Panc1 (cell line): ENCODE data around the gene SLC35D3. TPM values are rescaled to one million over a fixed set of nuclear protein-coding genes. Genes with fewer than 3 reads are reported as not detected.

Experiments used
- ATAC-seq: fragments of 200-7000 bp; cut with Tn5 transposase; 2 replicates; pipeline ENCODE4 v1.9.1; 2020; ENCODE audit warnings: mild to moderate bottlenecking, moderate library complexity
- BruUV-seq: library from RNA; stranded (reverse); fragments of 400-500 nt; replicated peaks from 2 replicates; lab custom pipeline; 2021; lab: Mats Ljungman, UMichigan
- CTCF ChIA-PET: fragments of 300-600 bp; sonication (Branson Sonifier 250); formaldehyde crosslinking; loops from one replicate; lab custom pipeline; 2022; ENCODE audit warnings: antibody characterized with exemption; lab: Charles Lee
- POLR2A ChIA-PET: fragments of 300-600 bp; sonication (Branson Sonifier 250); formaldehyde crosslinking; loops from one replicate; lab custom pipeline; 2022; ENCODE audit warnings: antibody characterized with exemption; lab: Charles Lee
- DNase-seq: peaks from one replicate; pipeline ENCODE4 v3.0.0-alpha.2; 2010; ENCODE audit warnings: low read depth, low spot score
- H3K27ac ChIP-seq: 2 replicates; pipeline ENCODE4 v1.5.1; 2011; ENCODE audit warnings: mild to moderate bottlenecking, low read length, inconsistent platforms
- H3K27me3 ChIP-seq: fragments of 200-500 bp; sonication (Bioruptor generic); 2 replicates; pipeline ENCODE4 v1.6.0; 2014; ENCODE audit warnings: low read length, inconsistent platforms; ENCODE audit not compliant: control insufficient read depth, insufficient read depth
- H3K36me3 ChIP-seq: fragments of 200-500 bp; sonication (Bioruptor generic); 2 replicates; pipeline ENCODE4 v1.5.1; 2014; ENCODE audit warnings: inconsistent platforms, mild to moderate bottlenecking, low read length, moderate library complexity; ENCODE audit not compliant: control insufficient read depth, insufficient read depth
- H3K4me1 ChIP-seq: 2 replicates; pipeline ENCODE4 v1.5.1; 2011; ENCODE audit warnings: inconsistent platforms, mild to moderate bottlenecking, low read length, moderate library complexity; ENCODE audit not compliant: control insufficient read depth, insufficient read depth
- H3K4me3 ChIP-seq, 2 experiments: 2 replicates each; pipeline ENCODE4 v1.5.1; 2011 to 2012; ENCODE audit warnings: low read depth in 2 of 2, low read length in 2 of 2, mild to moderate bottlenecking in 2 of 2, inconsistent platforms in 1 of 2, moderate library complexity in 1 of 2
- H3K9me3 ChIP-seq: fragments of 200-500 bp; sonication (Bioruptor generic); 2 replicates; pipeline ENCODE4 v1.5.1; 2014; ENCODE audit warnings: low read depth, mild to moderate bottlenecking, inconsistent platforms, low read length, moderate library complexity; ENCODE audit not compliant: control insufficient read depth, insufficient read depth
- CTCF ChIP-seq: fragments of 450-650 bp; IDR thresholded peaks from 2 replicates; pipeline ENCODE4 v1.5.1; 2017; ENCODE audit warnings: mild to moderate bottlenecking
- POLR2AphosphoS5 ChIP-seq: IDR thresholded peaks from 2 replicates; pipeline ENCODE4 v1.6.1; 2012; ENCODE audit warnings: mild to moderate bottlenecking, low read depth, low read length, moderate library complexity
- REST ChIP-seq, 2 experiments: IDR thresholded peaks; 2 replicates each; pipeline ENCODE4 v1.6.1; 2011 to 2012; ENCODE audit warnings: low read depth in 2 of 2, control low read depth in 1 of 2, low read length in 1 of 2, mild to moderate bottlenecking in 1 of 2, moderate library complexity in 1 of 2; ENCODE audit not compliant: insufficient read depth in 1 of 2
- SIN3A ChIP-seq: IDR thresholded peaks from 2 replicates; pipeline ENCODE4 v1.6.1; 2012; ENCODE audit warnings: low read depth, mild to moderate bottlenecking, low read length, moderate library complexity, borderline replicate concordance; ENCODE audit not compliant: insufficient read depth
- TCF7L2 ChIP-seq: IDR thresholded peaks from 2 replicates; pipeline ENCODE4 v1.6.1; 2011; ENCODE audit warnings: mild to moderate bottlenecking, low read depth, low read length, inconsistent platforms
- in situ Hi-C: cut with HindIII; loops from 2 replicates; pipeline ENCODE4 v1.10.0; 2016; ENCODE audit warnings: low sequenced_read_pairs, low pct_unique_long_range_greater_than_20kb
- intact Hi-C: fragments of 100-400 bp; cut with micrococcal nuclease; formaldehyde crosslinking; loops from one replicate; pipeline ENCODE4 v1.10.0; 2022; ENCODE audit not compliant: unreplicated experiment
- total RNA-seq: library from RNA; stranded (reverse); gene quantifications from one replicate; pipeline ENCODE4 v1.2.1, GENCODE V29; 2021; ENCODE audit not compliant: unreplicated experiment

SLC35D3 gene
- total RNA-seq, 1 experiment from 2014 or later = not detected

- Histone ChIP-seq H3K27ac (no peak overlapping the region), H3K9me3 (no peaks in the 10 kb centered on the region), H3K27me3 (peaks cover 3% of the 10 kb centered on the region; the same call in 1 of the 2 replicates), H3K4me1 (no peaks in the 10 kb centered on the region), H3K4me3 (no peak overlapping the region), H3K36me3 (no peaks in the 10 kb centered on the region)
- BruUV-seq = no TSS peak
- intact Hi-C loops = no loop called here
- DNase-seq (no peak), ATAC-seq (no peak)
- ChIA-PET POLR2A (interaction anchor here (0.6 kb wide), 1 partner anchor 128 kb away, joined by 5 read pairs; the partner anchor contains the start of gene PEX7), CTCF (no interaction called here)
- TF ChIP-seq POLR2AphosphoS5 (no peak), SIN3A (no peak)
- in situ Hi-C loops = no loop called here
Measured at GRCh38 chr6:136950436-136951126, 28.5 kb downstream of the SLC35D3 start.

- Histone ChIP-seq H3K27me3 (no peaks in the 10 kb centered on the region), H3K9me3 (no peaks in the 10 kb centered on the region), H3K27ac (no peak overlapping the region), H3K4me3 (no peak overlapping the region), H3K36me3 (no peaks in the 10 kb centered on the region), H3K4me1 (no peaks in the 10 kb centered on the region)
- intact Hi-C loops = no loop called here
- TF ChIP-seq REST (IDR thresholded peaks at IDR 0.05; ENCODE audit: insufficient read depth in 1 of 2, low read depth in 2 of 2, low read length in 1 of 2) (no peak), POLR2AphosphoS5 (no peak), CTCF (no peak), TCF7L2 (no peak), SIN3A (no peak)
- DNase-seq (no peak), ATAC-seq (no peak)
- in situ Hi-C loops = no loop called here
- BruUV-seq = no TSS peak
- POLR2A ChIA-PET = no interaction called here
- CTCF ChIA-PET = no interaction called here
Measured at GRCh38 chr6:136952714-136953260, 30.7 kb downstream of the SLC35D3 start.

- intact Hi-C loops = no loop called here
- Histone ChIP-seq H3K4me1 (no peaks in the 10 kb centered on the region), H3K27me3 (no peaks in the 10 kb centered on the region), H3K27ac (no peak overlapping the region), H3K9me3 (no peaks in the 10 kb centered on the region), H3K4me3 (no peak overlapping the region), H3K36me3 (no peaks in the 10 kb centered on the region)
- no TSS peak for BruUV-seq
- in situ Hi-C loops = no loop called here
- CTCF ChIA-PET = no interaction called here
- TF ChIP-seq CTCF = no peak
- no peak for TF ChIP-seq TCF7L2
- TF ChIP-seq SIN3A = no peak
- TF ChIP-seq POLR2AphosphoS5 = no peak
- TF ChIP-seq REST (IDR thresholded peaks at IDR 0.05; ENCODE audit: insufficient read depth in 1 of 2, low read depth in 2 of 2, low read length in 1 of 2) = no peak
- DNase-seq (no peak), ATAC-seq (no peak)
- POLR2A ChIA-PET = no interaction called here
Measured at GRCh38 chr6:136955123-136955522, 33.0 kb downstream of the SLC35D3 start.
